Ishikawa (cell line): ENCODE data around the gene TFCP2L1.

Source experiments
- CEBPB ChIP-seq: IDR thresholded peaks from 2 replicates; pipeline ENCODE4 v1.6.1; 2012
- CREB1 ChIP-seq: IDR thresholded peaks from 2 replicates; pipeline ENCODE4 v1.6.1; 2012; ENCODE audit warnings: low read depth
- EGR1 ChIP-seq: IDR thresholded peaks from 2 replicates; pipeline ENCODE4 v1.6.1; 2012
- EP300 ChIP-seq: IDR thresholded peaks from 2 replicates; pipeline ENCODE4 v1.6.1; 2012; ENCODE audit warnings: borderline replicate concordance
- FOXM1 ChIP-seq: IDR thresholded peaks from 2 replicates; pipeline ENCODE4 v1.6.1; 2012; ENCODE audit warnings: low read depth, borderline replicate concordance
- NFIC ChIP-seq: IDR thresholded peaks from 2 replicates; pipeline ENCODE4 v1.6.1; 2012
- RAD21 ChIP-seq: IDR thresholded peaks from 2 replicates; pipeline ENCODE4 v1.6.1; 2012; ENCODE audit warnings: low read depth
- REST ChIP-seq: IDR thresholded peaks from 2 replicates; pipeline ENCODE4 v1.6.1; 2012; ENCODE audit warnings: low read depth, mild to moderate bottlenecking
- TAF1 ChIP-seq: IDR thresholded peaks from 2 replicates; pipeline ENCODE4 v1.6.1; 2012; ENCODE audit warnings: low read depth, mild to moderate bottlenecking
- TCF12 ChIP-seq: IDR thresholded peaks from 2 replicates; pipeline ENCODE4 v1.6.1; 2012; ENCODE audit warnings: low read depth
- TEAD4 ChIP-seq: IDR thresholded peaks from 2 replicates; pipeline ENCODE4 v1.6.1; 2012
- YY1 ChIP-seq: IDR thresholded peaks from 2 replicates; pipeline ENCODE4 v1.6.1; 2012; ENCODE audit warnings: low read depth
- ZBTB7A ChIP-seq: IDR thresholded peaks from 2 replicates; pipeline ENCODE4 v1.6.1; 2012; ENCODE audit warnings: low read depth
- TF ChIP-seq, protein P1 (sequence below): IDR thresholded peaks from 2 replicates; pipeline ENCODE4 v1.6.1; 2012
- TF ChIP-seq, protein P2 (sequence below): IDR thresholded peaks from 2 replicates; pipeline ENCODE4 v1.6.1; 2012

The TFCP2L1 gene

GRCh38 chr2:121309323-121309722 is 24.3 kb upstream of the TFCP2L1 start:
- TF ChIP-seq TCF12, result no peak
- TF ChIP-seq CREB1, result no peak
- no peak for TF ChIP-seq TEAD4
- no peak for TF ChIP-seq REST
- no peak for TF ChIP-seq ZBTB7A
- no peak for TF ChIP-seq YY1
- no peak for TF ChIP-seq FOXM1
- TF ChIP-seq NFIC, result no peak
- no peak for TF ChIP-seq CEBPB
- TF ChIP-seq, protein P1, sequence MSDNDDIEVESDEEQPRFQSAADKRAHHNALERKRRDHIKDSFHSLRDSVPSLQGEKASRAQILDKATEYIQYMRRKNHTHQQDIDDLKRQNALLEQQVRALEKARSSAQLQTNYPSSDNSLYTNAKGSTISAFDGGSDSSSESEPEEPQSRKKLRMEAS, result no peak
- TF ChIP-seq EP300, result no peak
- TF ChIP-seq, protein P2, sequence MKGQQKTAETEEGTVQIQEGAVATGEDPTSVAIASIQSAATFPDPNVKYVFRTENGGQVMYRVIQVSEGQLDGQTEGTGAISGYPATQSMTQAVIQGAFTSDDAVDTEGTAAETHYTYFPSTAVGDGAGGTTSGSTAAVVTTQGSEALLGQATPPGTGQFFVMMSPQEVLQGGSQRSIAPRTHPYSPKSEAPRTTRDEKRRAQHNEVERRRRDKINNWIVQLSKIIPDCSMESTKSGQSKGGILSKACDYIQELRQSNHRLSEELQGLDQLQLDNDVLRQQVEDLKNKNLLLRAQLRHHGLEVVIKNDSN, result no peak

GRCh38 chr2:121307048-121307447 is 22.0 kb upstream of the TFCP2L1 start:
- TF ChIP-seq ZBTB7A (no peak), CEBPB (no peak), RAD21 (no peak), TCF12 (no peak), NFIC (no peak), TAF1 (no peak), TEAD4 (no peak), YY1 (no peak), EGR1 (no peak), CREB1 (no peak), EP300 (no peak), REST (no peak)
- TF ChIP-seq, protein P2, result no peak
- TF ChIP-seq, protein P1, result no peak

GRCh38 chr2:121304941-121305340 is 19.9 kb upstream of the TFCP2L1 start:
- TF ChIP-seq EP300, result no peak
- TF ChIP-seq, protein P1, result no peak
- no peak for TF ChIP-seq EGR1
- TF ChIP-seq ZBTB7A, result no peak
- no peak for TF ChIP-seq CEBPB
- no peak for TF ChIP-seq FOXM1
- TF ChIP-seq, protein P2, result no peak
- no peak for TF ChIP-seq NFIC
- no peak for TF ChIP-seq YY1
- TF ChIP-seq TCF12, result no peak
- TF ChIP-seq TEAD4, result no peak
- TF ChIP-seq RAD21, result no peak
- no peak for TF ChIP-seq TAF1
- TF ChIP-seq CREB1, result no peak
- TF ChIP-seq REST, result no peak

DNA sequence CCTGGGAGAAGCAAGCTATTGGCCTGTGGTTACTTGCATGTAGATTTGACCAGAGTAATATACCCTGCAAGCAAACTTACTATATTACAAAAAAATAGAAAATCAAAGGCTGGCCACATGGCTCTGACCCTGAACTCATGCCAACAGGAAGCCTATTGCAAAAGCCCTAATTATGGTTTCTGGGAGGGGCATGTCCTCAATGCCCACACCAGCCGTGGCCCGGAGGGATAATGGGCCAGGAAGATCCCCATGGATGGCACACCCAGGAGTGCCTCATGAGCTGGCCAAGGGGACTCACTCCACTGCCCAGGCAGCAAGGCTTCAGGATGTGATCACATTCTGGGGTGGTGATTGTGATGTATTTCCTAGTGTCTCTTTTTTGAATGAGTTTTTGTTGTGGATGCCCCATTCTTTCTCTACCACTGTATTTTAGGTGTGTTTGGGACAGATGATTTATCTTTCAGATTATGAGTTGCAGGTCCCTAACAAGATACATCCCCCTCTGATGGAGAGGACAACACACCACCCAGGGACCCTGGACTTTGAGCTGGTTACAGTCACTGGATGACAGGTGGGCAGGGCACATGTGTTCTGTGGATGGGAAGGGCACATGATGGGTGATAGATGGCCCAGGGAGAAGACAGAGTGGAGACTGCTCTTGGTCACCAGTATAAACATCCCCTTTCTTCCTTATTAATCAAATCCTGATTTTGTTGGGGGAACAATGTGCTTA is 18.7 kb upstream of the TFCP2L1 start:
- TF ChIP-seq YY1 (no peak), CEBPB (no peak), RAD21 (no peak), NFIC (no peak), REST (no peak), ZBTB7A (no peak), EP300 (no peak), TAF1 (no peak), FOXM1 (no peak), EGR1 (no peak), TCF12 (no peak), CREB1 (no peak), TEAD4 (no peak)
- TF ChIP-seq, protein P1, result no peak
- TF ChIP-seq, protein P2, result no peak
